Glutamatergic neuron (in vitro differentiated cells): ENCODE measurements around the gene KPRP. TPM values are rescaled to one million over a fixed set of nuclear protein-coding genes. Genes with fewer than 3 reads are reported as not detected.

Source experiments
- DNase-seq: peaks from one replicate; pipeline ENCODE4 v3.0.0; 2022
- H3K27ac Mint-ChIP-seq: one replicate; pipeline ENCODE4 v1.8.0; 2020; ENCODE audit warnings: mild to moderate bottlenecking, mixed read lengths, inconsistent platforms; ENCODE audit not compliant: unreplicated experiment
- H3K27me3 Mint-ChIP-seq: one replicate; pipeline ENCODE4 v1.8.0; 2020; ENCODE audit warnings: mild to moderate bottlenecking, moderate library complexity, mixed read lengths, inconsistent platforms; ENCODE audit not compliant: unreplicated experiment
- H3K36me3 Mint-ChIP-seq: one replicate; pipeline ENCODE4 v1.8.0; 2020; ENCODE audit warnings: mild to moderate bottlenecking, mixed read lengths, inconsistent platforms; ENCODE audit not compliant: unreplicated experiment
- H3K4me1 Mint-ChIP-seq: one replicate; pipeline ENCODE4 v1.8.0; 2020; ENCODE audit warnings: mild to moderate bottlenecking, low read depth, mixed read lengths, inconsistent platforms; ENCODE audit not compliant: unreplicated experiment
- H3K4me3 Mint-ChIP-seq: one replicate; pipeline ENCODE4 v1.8.0; 2020; ENCODE audit warnings: mild to moderate bottlenecking, mixed read lengths, inconsistent platforms; ENCODE audit not compliant: unreplicated experiment
- H3K9me3 Mint-ChIP-seq: one replicate; pipeline ENCODE4 v1.8.0; 2020; ENCODE audit warnings: mild to moderate bottlenecking, moderate library complexity, mixed read lengths, inconsistent platforms; ENCODE audit not compliant: unreplicated experiment
- CTCF ChIP-seq: fragments of 200-600 bp; sonication (generic); IDR thresholded peaks from one replicate; pipeline ENCODE4 v1.5.0; 2021; ENCODE audit not compliant: partially characterized antibody, unreplicated experiment
- total RNA-seq: library from RNA; stranded (reverse); fragmentation: NEBNext Ultra II Directional; extraction: Animal tissue kit (Norgen Biotek cat#: 25700); gene quantifications from one replicate; pipeline ENCODE4 v1.2.1, GENCODE V29; 2021; ENCODE audit not compliant: unreplicated experiment

The KPRP gene
- total RNA-seq, 1 donor from 2014 or later = not detected

GRCh38 chr1:152806576-152806975 lies 48.8 kb downstream of the KPRP start, which contains the start of gene LCE1C:
Gene LCE1C (minus strand): TSS chr1:152806651. CDS start chr1:152805478, 1,173 bp downstream.
- Mint-ChIP-seq H3K9me3 (peaks cover 2% of the 10 kb centered on the region), H3K4me1 (no peaks in the 10 kb centered on the region), H3K36me3 (no peaks in the 10 kb centered on the region), H3K4me3 (no peak within 1 kb of the TSS), H3K27ac (no peak within 1 kb of the TSS), H3K27me3 (peaks cover 2% of the 10 kb centered on the region)
- TF ChIP-seq CTCF = no peak
- no peak for DNase-seq

GRCh38 chr1:152811050-152811449 lies 53.2 kb downstream of the KPRP start:
- H3K27ac Mint-ChIP-seq = no peak overlapping the region
- H3K4me3 Mint-ChIP-seq = no peak overlapping the region
- TF ChIP-seq CTCF = no peak
- H3K4me1 Mint-ChIP-seq = no peaks in the 10 kb centered on the region
- DNase-seq = no peak
- H3K27me3 Mint-ChIP-seq = no peaks in the 10 kb centered on the region
- no peaks in the 10 kb centered on the region for H3K9me3 Mint-ChIP-seq
- no peaks in the 10 kb centered on the region for H3K36me3 Mint-ChIP-seq

Other genes starting within 250 kb of the KPRP start
- not detected for gene LCE5A, start 247.2 kb upstream of the KPRP start, total RNA-seq
- not detected for gene CRCT1, start 243.5 kb upstream of the KPRP start, total RNA-seq
- gene LCE3E, start 191.2 kb upstream of the KPRP start, total RNA-seq = not detected
- not detected for gene LCE3D, start 177.5 kb upstream of the KPRP start, total RNA-seq
- not detected for gene LCE3C, start 157.8 kb upstream of the KPRP start, total RNA-seq
- gene LCE3B, start 144.2 kb upstream of the KPRP start, total RNA-seq = not detected
- gene LCE3A, start 134.9 kb upstream of the KPRP start, total RNA-seq = not detected
- not detected for gene LCE2D, start 94.6 kb upstream of the KPRP start, total RNA-seq
- not detected for gene LCE2C, start 82.7 kb upstream of the KPRP start, total RNA-seq
- gene LCE2B, start 71.9 kb upstream of the KPRP start, total RNA-seq = not detected
- not detected for gene LCE2A, start 59.7 kb upstream of the KPRP start, total RNA-seq
- gene LCE4A, start 49.9 kb upstream of the KPRP start, total RNA-seq = not detected
- gene LCE1F, start 17.1 kb downstream of the KPRP start, total RNA-seq = not detected
- gene LCE1E, start 28.2 kb downstream of the KPRP start, total RNA-seq = not detected
- not detected for gene LCE1D, start 38.7 kb downstream of the KPRP start, total RNA-seq
- gene LCE1C, start 48.6 kb downstream of the KPRP start, total RNA-seq = not detected
- gene LCE1B, start 53.9 kb downstream of the KPRP start, total RNA-seq = not detected
- not detected for gene LCE1A, start 69.4 kb downstream of the KPRP start, total RNA-seq
- not detected for gene LCE6A, start 84.8 kb downstream of the KPRP start, total RNA-seq
- not detected for gene LCE7A, start 102.0 kb downstream of the KPRP start, total RNA-seq
- gene SMCP, start 120.3 kb downstream of the KPRP start, total RNA-seq = not detected
- not detected for gene IVL, start 150.5 kb downstream of the KPRP start, total RNA-seq
- gene SPRR5, start 189.2 kb downstream of the KPRP start, total RNA-seq = not detected
- gene SPRR4, start 212.6 kb downstream of the KPRP start, total RNA-seq = not detected
- gene SPRR1A, start 226.1 kb downstream of the KPRP start, total RNA-seq = not detected
- not detected for gene SPRR3, start 243.7 kb downstream of the KPRP start, total RNA-seq